Stimulated activated CD4-positive, alpha-beta T cell treated with anti-CD3 and anti-CD28 coated beads, Interleukin-4, amount 100 ng/mL, for 48 hours (primary cell): ENCODE measurements around the gene KCTD7.
A peak's percentile ranks its signal among the peaks of the same experiment; 100 is the strongest.
"Not testable (repeated sequence)": the region's sequence is repeated elsewhere in the genome, so short reads cannot be mapped to it uniquely, and the experiment has no call there.

Source experiments
- DNase-seq, 2 donors: peaks; one replicate each; pipeline ENCODE4 v3.0.0-alpha.2; 2020; ENCODE audit warnings: low read depth in 2 of 2

The KCTD7 gene

GRCh38 chr7:66628361-66629221 is at the start of gene KCTD7:
KCTD7 (plus strand) TSS chr7:66628881; CDS start chr7:66629065, 184 bp downstream.
- peak; percentile 87 to 95 for DNase-seq

DNA sequence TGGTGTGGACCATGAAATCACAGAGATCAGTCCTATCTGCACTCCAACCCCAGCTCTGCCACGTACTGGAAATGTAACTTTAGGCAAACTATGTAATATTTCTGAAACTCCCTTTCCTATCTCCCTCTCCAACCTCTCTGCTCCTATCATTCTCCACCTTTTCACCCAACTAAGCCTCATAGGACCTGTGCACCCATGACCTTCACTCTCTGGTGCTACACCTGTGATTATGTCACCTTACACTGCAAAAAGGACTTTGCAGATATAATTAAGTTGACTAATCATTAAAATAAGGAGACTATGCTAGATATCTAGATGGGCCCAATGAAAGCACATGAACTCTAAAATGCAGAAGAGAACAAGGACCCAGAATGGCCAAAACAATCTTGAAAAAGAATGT is 48.3 kb upstream of the KCTD7 start:
- not testable (repeated sequence) for DNase-seq

DNA sequence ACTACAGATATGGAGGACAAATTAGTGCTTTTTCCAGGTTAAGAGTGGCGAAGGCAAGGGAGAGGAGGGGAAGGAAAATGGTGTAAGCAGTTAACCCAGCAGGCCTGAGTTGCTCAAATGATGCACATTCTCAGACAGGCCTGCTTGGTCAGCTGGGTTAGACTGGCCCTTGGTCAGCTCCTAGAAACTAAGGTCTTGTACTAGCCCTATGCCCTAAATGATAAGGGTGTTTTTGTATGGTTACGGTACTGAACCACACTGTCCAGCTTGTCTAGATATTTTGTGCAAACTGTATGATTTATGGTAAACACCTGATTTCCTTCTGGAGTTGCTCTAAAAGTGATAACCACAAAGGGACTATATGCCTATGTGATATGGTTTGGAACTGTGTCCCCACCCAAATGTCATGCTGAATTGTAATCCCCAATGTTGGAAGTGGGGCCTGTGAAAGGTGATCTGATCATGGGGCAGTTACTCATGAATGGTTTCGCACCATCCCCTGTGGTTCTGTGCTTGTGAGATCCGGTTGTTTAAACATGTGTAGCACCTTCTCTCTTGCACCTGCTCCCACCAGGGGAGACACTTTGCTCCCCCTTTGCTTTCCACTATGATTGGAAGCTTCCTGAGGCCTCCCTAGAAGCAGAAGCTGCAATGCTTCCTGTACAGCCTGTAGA is 45.7 kb upstream of the KCTD7 start:
- not testable (repeated sequence) for DNase-seq

GRCh38 chr7:66583490-66584110 is 45.1 kb upstream of the KCTD7 start:
- no peak for DNase-seq

- no peak for DNase-seq
Observed at GRCh38 chr7:66586181-66586580, 42.5 kb upstream of the KCTD7 start.

GRCh38 chr7:66588226-66588625 is 40.5 kb upstream of the KCTD7 start:
- not testable (repeated sequence) for DNase-seq

DNA sequence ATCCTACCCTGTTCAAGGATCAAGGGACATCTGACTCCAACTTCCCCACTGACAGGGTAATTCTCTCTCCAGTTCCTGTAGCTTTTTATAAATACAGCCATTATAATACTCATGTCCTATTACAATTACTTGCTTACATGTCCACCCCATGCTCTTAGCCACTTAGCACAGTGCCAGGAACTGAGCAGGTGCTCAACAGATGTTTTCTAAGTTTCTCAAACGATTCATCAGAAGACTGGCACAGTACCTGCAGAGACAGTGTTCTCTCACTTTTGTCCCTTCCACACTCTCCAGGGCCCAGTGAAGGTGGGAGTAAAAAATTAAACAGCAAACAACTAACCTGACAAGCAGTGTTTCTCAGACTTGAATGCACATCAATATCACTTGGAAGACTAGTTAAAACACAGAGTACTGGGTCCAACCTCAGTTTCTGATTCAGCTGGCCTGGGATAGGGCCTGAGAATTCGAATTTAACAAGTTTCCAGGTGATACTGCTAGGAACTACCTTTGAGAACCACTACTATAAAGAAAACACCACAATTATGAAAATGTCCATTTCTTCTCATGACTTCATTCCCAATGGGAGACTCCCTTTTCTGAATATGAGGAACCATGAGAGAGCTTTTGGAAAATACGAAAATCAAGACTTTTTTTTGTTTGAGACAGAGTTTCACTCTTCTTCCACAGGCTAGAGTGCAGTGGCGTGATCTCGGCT is 39.7 kb upstream of the KCTD7 start:
- DNase-seq: not testable (repeated sequence)

GRCh38 chr7:66590302-66591057 is 38.2 kb upstream of the KCTD7 start:
- not testable (repeated sequence) for DNase-seq

GRCh38 chr7:66591058-66591798 is 37.5 kb upstream of the KCTD7 start:
- DNase-seq: peak in 1 of 2 donors; percentile 4

DNA sequence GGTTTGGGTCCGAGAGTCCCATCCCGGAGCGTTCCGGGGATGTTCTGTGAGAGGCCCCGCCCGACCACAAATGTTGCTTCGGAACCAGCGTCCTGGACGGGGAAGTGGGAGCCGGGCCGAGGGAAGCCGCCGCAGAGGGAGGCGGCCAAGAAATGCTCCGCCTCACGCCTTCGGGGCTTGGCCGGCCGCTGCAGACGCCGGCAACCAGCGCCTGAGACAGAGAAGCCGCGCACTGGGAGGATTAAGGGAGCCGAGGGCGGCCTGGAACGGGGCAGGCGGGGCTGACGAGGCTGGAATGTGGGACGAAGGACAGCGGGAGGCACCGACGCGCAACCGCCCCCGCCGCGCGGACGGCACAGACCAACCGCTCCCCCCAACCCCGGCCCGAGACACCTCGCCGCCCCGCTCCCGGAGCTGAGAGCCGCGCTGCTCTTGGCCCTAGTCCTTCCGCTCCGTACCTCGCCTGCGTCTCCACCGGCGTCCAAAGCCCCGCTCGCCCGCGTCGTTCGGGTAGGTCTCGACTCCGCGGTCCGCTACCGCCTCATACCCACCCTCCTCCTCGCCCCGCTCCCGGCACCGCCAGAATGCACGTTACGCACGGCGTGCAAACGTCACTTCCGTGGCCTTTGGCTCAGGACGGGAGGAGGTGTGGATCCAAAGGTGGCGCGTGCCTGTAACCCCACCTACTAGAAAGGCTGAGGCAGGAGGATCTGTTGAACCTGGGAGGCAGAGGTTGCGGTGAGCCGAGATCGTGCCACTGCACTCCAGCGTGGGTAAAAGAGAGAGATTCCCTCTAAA is 36.7 kb upstream of the KCTD7 start:
- peak; percentile 86 to 92 for DNase-seq

DNA sequence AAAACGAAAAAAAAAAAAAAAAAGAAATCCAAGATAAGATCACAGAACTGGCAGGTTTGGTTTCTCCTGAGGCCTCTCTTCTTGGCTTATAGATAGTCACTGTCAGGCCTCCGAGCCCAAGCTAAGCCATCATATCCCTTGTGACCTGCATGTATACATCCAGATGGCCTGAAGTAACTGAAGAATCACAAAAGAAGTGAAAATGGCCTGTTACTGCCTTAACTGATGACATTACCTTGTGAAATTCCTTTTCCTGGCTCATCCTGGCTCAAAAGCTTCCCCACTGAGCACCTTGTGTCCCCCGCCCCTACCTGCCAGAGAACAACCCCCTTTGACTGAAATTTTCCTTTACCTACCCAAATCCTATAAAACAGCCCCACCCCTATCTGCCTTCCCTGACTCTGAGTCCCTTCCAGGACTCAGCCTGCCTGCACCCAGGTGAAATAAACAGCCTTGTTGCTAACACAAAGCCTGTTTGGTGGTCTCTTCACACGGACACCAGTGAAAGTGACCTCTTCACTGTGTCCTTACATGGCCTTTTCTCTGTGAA is 36.0 kb upstream of the KCTD7 start:
- not testable (repeated sequence) for DNase-seq

- not testable (repeated sequence) for DNase-seq
Observed at GRCh38 chr7:66594082-66594481, 34.6 kb upstream of the KCTD7 start.

DNA sequence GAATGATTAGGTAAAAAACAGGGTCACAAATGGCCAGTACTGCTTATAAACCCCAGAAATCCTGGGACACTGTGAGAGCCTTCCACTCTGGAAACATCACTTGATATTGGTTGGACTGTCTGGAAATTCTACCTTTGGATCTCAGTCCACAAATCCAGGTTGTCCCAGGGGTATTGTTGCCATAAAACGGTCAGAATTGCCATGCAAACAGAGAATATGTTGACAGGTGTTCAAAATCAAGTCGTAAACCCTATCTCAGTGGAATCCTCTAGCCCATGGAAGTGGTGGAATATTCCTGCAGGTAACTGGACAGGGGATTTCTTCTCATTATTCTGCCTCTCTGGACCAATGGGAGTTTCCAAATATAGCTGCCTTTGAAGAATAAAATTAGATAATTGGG is 31.2 kb upstream of the KCTD7 start:
- no peak for DNase-seq

GRCh38 chr7:66602159-66602558 is 26.5 kb upstream of the KCTD7 start:
- DNase-seq: no peak

- DNase-seq: no peak
Observed at GRCh38 chr7:66604198-66604597, 24.5 kb upstream of the KCTD7 start.

GRCh38 chr7:66606540-66607291 is 22.0 kb upstream of the KCTD7 start:
- DNase-seq: not testable (repeated sequence)

DNA sequence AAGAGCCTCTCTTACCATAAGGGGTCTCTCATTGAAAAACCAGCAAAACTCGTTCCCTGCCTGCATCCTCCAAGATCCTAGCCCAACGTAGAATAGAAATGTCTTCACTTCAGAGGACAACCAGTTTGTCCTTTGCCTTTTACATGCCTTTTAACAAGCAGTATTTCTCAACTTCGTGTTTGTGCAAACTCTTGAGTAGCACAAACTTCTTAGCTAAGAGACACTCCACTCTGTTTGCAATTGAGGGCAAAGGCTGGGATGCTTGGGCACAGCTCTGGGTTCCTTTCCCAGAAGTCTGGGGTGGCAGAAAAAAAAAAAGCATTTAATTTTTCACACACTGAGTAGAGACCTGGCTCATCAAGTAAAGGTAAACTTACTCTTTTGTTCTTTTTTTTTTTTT is 19.5 kb upstream of the KCTD7 start:
- no peak for DNase-seq

DNA sequence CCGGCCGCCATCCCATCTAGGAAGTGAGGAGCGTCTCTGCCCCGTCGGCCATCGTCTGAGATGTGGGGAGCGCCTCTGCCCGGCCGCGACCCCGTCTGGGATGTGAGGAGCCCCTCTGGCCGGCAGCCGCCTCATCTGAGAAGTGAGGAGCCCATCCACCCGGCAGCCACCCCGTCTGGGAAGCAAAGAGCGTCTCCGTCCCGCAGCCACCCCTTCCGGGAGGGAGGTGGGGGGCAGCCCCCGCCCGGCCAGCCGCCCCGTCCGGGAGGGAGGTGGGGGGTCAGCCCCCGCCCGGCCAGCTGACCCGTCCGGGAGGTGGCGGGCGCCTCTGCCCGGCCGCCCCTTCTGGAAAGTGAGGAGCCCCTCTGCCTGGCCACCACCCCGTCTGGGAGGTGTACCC is 14.1 kb upstream of the KCTD7 start:
- DNase-seq: not testable (repeated sequence)

DNA sequence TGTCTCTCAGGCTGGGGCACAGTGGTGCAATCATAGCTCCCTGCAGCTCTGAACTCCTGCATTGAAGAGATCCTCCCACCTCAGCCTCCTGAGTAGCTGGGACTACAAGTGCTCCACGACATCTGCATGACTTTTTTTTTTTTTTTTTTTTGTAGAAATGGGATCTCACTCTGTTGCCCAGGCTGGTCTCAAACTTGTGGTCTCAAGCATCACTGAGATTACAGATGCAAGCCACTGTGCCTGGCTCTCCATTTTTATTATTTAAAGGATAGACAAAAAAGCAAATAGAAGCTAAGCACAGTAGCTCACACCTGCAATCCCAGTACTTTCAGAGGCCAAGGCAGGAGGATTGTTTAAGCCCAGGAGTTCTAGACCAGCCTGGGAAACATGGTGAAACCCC is 13.0 kb upstream of the KCTD7 start:
- DNase-seq: no peak
